VCaP (cell line): ENCODE measurements around the gene THPO.

Experiments
- H3K27ac ChIP-seq: fragments of 450-650 bp; 2 replicates; pipeline ENCODE4 v1.5.1; 2017
- TF ChIP-seq, protein P1 (sequence below): fragments of 450-650 bp; conservative IDR thresholded peaks from 2 replicates; pipeline ENCODE4 v1.5.1; 2017; ENCODE audit warnings: mild to moderate bottlenecking, moderate library complexity

Gene THPO

DNA sequence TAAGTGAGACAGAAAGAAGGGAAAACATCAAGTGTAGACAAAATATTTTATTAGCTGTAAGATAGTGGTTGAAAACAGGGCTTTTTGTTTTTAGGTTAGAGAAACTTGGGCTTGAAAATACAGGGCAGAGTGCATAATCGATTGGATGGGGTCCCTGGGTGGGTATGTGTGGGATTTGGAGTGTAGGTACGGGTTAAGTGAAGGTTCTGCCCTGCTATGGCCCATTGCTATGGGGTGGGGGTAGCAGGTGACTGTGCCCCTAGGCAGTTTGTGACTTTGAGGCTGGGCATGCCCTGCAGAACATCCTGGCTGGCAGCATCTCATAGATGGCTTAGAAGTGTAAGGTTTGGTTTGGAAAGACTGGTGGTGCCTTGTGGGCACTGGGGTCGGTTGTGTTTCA, 44.3 kb downstream of the THPO start:
- TF ChIP-seq, protein P1, sequence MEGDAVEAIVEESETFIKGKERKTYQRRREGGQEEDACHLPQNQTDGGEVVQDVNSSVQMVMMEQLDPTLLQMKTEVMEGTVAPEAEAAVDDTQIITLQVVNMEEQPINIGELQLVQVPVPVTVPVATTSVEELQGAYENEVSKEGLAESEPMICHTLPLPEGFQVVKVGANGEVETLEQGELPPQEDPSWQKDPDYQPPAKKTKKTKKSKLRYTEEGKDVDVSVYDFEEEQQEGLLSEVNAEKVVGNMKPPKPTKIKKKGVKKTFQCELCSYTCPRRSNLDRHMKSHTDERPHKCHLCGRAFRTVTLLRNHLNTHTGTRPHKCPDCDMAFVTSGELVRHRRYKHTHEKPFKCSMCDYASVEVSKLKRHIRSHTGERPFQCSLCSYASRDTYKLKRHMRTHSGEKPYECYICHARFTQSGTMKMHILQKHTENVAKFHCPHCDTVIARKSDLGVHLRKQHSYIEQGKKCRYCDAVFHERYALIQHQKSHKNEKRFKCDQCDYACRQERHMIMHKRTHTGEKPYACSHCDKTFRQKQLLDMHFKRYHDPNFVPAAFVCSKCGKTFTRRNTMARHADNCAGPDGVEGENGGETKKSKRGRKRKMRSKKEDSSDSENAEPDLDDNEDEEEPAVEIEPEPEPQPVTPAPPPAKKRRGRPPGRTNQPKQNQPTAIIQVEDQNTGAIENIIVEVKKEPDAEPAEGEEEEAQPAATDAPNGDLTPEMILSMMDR, result no peak
- peak overlapping the region; percentile 26 for H3K27ac ChIP-seq

DNA sequence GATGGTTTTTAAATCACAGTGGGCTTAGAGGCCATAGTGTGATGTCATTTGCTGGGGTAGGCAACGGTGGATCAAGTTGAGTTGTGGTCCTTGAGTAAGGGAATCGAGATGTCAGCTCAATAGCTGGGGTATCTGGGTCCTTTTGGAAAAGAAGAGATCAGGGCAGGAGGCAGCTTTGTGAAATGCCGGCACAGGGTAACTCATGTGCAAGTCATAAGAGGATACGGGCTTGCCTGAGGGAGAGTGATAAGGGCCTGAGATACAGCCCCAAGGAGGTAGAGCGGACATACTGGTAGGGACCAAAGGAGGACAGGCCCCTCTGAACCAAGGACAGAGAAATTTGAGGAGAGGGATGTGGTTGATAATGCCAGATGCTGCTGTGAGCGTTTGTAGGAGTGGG, 44.8 kb downstream of the THPO start:
- peak overlapping the region; percentile 26 for H3K27ac ChIP-seq
- TF ChIP-seq, protein P1, result no peak

DNA sequence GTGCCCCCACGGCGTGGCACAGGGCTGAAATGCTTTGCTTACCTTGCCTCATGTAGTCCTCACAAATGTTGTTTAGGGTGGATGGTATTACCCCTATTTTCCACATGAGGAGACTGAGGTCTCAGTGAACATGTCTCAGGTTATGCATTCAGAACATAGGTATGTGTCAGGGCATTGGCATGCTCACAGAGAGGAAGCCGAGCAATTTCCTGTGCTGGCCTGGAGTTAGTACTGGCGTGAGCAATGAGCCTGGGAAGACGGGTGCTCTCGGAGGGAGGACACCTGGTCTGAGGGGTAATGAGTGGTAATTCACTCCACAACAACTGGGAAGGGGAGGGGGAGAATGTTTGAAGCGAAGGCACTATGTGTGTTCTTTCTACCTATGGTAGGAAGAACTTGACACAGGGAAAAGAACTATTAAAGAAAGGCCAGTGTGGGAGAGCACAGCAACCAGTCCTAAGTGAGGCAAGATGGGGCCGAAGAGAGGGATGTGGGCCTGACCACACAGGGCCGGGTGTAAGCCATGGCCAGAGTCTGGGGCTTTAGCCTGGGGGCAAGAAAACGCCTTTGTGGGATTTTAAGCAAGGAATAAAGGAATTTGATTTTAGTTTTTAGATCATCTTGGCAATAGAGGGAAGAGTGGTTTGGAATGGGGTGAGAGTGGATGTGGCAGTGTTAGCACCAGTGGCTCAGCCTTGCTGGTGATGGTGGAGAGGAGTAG, 45.5 kb downstream of the THPO start:
- TF ChIP-seq, protein P1, result no peak
- peak overlapping the region; percentile 26; the same call in 1 of the 2 replicates for H3K27ac ChIP-seq

DNA sequence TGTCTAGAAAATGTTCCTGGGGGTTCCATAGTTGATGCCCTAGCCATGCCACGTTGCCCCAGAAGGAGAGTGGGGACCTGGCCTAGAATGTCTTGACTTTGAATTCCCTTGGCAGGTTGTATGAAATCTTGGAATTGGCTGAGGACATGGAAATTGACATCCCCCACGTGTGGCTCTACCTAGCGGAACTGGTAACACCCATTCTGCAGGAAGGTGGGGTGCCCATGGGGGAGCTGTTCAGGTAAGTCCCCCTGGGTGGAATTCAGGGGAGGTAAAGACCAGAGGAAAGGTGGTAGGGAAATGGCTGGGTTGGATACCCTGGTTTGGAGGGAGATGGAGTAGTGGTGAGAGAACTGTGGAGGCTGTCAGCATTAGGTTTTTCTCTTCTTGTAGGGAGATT, 49.5 kb downstream of the THPO start:
- no peak overlapping the region for H3K27ac ChIP-seq
- TF ChIP-seq, protein P1, result no peak

DNA sequence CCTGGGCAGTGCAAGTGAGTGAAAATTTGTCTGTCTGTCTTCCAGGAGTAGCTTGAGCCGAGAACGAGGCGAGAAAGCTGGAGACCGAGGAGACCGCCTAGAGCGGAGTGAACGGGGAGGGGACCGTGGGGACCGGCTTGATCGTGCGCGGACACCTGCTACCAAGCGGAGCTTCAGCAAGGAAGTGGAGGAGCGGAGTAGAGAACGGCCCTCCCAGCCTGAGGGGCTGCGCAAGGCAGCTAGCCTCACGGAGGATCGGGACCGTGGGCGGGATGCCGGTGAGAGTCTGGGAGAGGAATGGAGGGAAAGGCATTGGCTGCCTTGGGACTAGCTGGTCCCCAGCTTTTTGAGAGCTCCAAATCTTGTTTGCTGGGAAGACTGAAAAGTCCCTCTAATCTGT, 50.8 kb downstream of the THPO start:
- 0 out of 2 replicates have a peak overlapping the region, but pooled peaks have one; percentile 8 for H3K27ac ChIP-seq
- TF ChIP-seq, protein P1, result no peak

DNA sequence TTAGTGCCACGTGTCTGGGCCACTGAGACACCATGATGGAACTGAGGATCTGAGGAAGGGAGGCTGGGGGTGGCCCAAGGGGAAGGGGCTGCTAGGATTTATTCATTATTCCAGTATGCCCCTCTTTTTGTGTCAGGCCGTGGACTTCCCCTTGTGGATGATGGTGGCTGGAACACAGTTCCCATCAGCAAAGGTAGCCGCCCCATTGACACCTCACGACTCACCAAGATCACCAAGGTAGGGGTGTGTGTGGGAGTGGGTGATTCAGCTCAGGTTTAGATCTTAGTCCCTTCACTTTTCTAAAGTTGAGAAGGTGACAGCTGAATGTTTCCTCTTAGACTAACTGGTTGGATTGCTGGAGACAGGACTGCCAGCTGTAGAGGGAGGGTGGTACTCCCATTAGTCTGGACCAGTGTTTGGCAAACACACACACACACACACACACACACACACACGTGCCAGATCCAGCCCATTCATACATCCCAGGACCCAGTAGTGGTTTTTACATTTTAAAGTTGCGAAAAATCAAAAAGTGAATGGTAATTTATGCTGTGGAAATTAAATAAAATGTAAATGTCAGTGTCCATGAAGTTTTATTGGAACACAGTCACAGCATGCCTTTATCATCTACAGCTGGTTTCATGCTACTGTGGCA, 52.2 kb downstream of the THPO start:
- TF ChIP-seq, protein P1, result no peak
- H3K27ac ChIP-seq, result no peak overlapping the region; the same call in 1 of the 2 replicates

DNA sequence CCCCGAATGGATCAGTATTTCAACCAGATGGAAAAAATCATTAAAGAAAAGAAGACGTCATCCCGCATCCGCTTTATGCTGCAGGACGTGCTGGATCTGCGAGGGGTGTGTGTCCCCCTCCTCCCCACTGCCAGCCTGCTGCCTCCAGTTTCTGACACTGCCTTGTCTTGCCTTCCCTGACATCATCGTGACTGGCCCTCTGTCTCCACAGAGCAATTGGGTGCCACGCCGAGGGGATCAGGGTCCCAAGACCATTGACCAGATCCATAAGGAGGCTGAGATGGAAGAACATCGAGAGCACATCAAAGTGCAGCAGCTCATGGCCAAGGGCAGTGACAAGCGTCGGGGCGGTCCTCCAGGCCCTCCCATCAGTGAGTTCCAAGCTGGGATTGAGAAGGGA, 52.7 kb downstream of the THPO start:
- H3K27ac ChIP-seq, result no peak overlapping the region
- TF ChIP-seq, protein P1, result no peak
